Measurements from ENCODE around the gene WDR33. TPM values are rescaled to one million over a fixed set of nuclear protein-coding genes. Genes with fewer than 3 reads are reported as not detected.
"Not testable (repeated sequence)": the region's sequence is repeated elsewhere in the genome, so short reads cannot be mapped to it uniquely, and the experiment has no call there.

The WDR33 gene
- total and polyA plus RNA-seq, 4 experiments from 2014 or later: 19.4 to 86.2 (median 70.4) TPM

DNA sequence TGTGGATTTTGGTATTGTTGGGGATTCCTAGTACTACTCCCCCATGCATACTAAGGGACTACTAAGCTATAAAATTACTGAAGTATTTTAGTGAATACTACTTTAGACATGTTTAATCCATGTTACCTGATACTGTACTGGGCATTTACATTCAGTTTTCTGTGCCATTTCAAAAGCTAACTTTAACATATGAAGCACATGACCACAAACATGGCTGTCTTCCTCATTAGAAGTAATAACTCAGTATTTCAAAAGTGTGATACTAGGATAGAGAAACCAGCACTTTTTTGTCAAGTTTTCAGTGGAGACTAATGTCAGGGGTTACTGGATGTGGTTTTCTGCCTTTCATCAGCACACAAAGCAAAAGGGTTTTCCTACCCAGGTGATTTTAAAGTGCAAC lies 27.9 kb downstream of the WDR33 start:
- Mint-ChIP-seq H3K27ac (no peak overlapping the region), H3K4me3 (no peak overlapping the region), H3K27me3 (no peaks in the 10 kb centered on the region), H3K4me1 (peaks cover 28 to 48% (median 34%) of the 10 kb centered on the region in 4 donors), H3K9me3 (peaks cover 0 to 2% (median 0%) of the 10 kb centered on the region in 8 donors), H3K36me3 (peaks cover 7 to 11% of the 10 kb centered on the region in 2 donors)
- DNase-seq: no peak
- peaks cover 29% of the 10 kb centered on the region for H3K4me1 ChIP-seq (ENCODE audit: insufficient read depth, low read length)
- ChIA-PET POLR2A (ENCODE audit: partially characterized antibody) (interaction anchor here (0.6 kb wide), 1 partner anchor 100 kb away, joined by 3 read pairs; no protein-coding TSS in a partner anchor), CTCF (ENCODE audit: partially characterized antibody) (interaction anchor here (0.6 to 1.0 kb wide), 2 partner anchors 19 to 343 kb away, joined by 3 read pairs; no protein-coding TSS in a partner anchor)
- no peaks in the 10 kb centered on the region for H3K27me3 ChIP-seq (ENCODE audit: insufficient read depth, low read length)
- H3K9me3 ChIP-seq (ENCODE audit: control insufficient read depth in 1 of 2, low read length in 2 of 2): no peaks in the 10 kb centered on the region
- no peak overlapping the region for H3K27ac ChIP-seq (ENCODE audit: low read depth, low read length)
- no peaks in the 10 kb centered on the region for H3K36me3 ChIP-seq (ENCODE audit: insufficient read depth, low read length)
- intact Hi-C loops (cut with micrococcal nuclease): no loop called here
- H3K4me3 ChIP-seq (ENCODE audit: low read length in 2 of 2): no peak overlapping the region

DNA sequence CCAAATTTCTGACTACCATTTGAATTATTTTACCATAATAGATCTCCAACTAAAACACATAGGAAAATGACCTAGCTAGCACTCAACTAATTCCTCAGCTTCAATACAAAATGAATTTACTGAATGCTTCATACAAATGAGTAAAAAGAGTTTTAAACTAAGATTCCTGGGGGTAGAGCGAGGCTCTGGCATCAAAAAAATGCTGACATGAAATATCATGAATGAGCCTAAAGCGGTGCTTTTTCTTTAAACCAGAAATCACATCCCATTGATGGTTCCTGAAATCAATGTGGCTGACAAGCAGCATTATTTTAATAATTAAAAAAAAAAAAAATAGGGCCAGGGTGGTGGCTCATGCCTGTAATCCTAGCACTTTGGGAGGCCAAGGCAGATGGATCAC lies 32.1 kb downstream of the WDR33 start:
- H3K27ac Mint-ChIP-seq: peak overlapping the region in 4 of 7 donors; percentile 4 to 71 (median 40)
- no peak for DNase-seq
- H3K4me3 Mint-ChIP-seq: peak overlapping the region in 1 of 8 donors; percentile 41
- H3K27me3 Mint-ChIP-seq: no peaks in the 10 kb centered on the region
- CTCF ChIA-PET (ENCODE audit: partially characterized antibody): interaction anchor here (1.1 kb wide), 1 partner anchor 10 kb away, joined by 3 read pairs; no protein-coding TSS in a partner anchor
- peaks cover 11 to 15% of the 10 kb centered on the region in 2 donors for H3K36me3 Mint-ChIP-seq
- peaks cover 0 to 2% (median 0%) of the 10 kb centered on the region in 8 donors for H3K9me3 Mint-ChIP-seq
- no peaks in the 10 kb centered on the region for H3K9me3 ChIP-seq (ENCODE audit: control insufficient read depth in 1 of 2, low read length in 2 of 2)
- no peak overlapping the region for H3K27ac ChIP-seq (ENCODE audit: low read depth, low read length)
- intact Hi-C loops (cut with micrococcal nuclease): no loop called here
- no peaks in the 10 kb centered on the region for H3K36me3 ChIP-seq (ENCODE audit: insufficient read depth, low read length)
- H3K4me1 Mint-ChIP-seq: peaks cover 44 to 56% (median 48%) of the 10 kb centered on the region in 4 donors
- peaks cover 28% of the 10 kb centered on the region for H3K4me1 ChIP-seq (ENCODE audit: insufficient read depth, low read length)
- POLR2A ChIA-PET (ENCODE audit: partially characterized antibody): no interaction called here
- no peaks in the 10 kb centered on the region for H3K27me3 ChIP-seq (ENCODE audit: insufficient read depth, low read length)
- no peak overlapping the region for H3K4me3 ChIP-seq (ENCODE audit: low read length in 2 of 2)

DNA sequence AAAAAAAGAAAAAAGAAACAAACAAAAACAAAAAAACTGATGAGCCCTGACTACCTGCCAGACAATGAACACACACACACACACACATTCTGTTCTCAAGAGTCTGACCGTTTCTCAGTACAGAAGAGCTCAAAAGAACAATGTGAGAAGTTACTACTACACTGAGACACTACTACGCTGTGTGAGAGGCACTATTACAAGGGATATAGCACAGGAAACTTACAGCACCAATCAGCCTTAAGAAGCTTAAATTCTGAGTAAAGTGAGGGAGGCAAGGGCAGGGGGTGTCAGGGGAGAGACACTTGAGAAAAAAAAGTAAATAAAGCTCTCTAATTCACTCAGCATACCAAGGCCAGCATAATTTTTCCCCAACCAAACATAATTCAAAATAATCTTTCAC lies 32.5 kb downstream of the WDR33 start:
- Mint-ChIP-seq H3K4me1 (peaks cover 45 to 56% (median 50%) of the 10 kb centered on the region in 4 donors), H3K27ac (peak overlapping the region in 6 of 7 donors; percentile 4 to 88 (median 30)), H3K27me3 (no peaks in the 10 kb centered on the region), H3K4me3 (peak overlapping the region in 1 of 8 donors; percentile 14), H3K36me3 (peaks cover 11 to 15% of the 10 kb centered on the region in 2 donors), H3K9me3 (peaks cover 0 to 2% (median 0%) of the 10 kb centered on the region in 8 donors)
- ChIA-PET POLR2A (ENCODE audit: partially characterized antibody) (no interaction called here), CTCF (ENCODE audit: partially characterized antibody) (no interaction called here)
- DNase-seq: no peak
- Histone ChIP-seq H3K4me1 (ENCODE audit: insufficient read depth, low read length) (peaks cover 28% of the 10 kb centered on the region), H3K27ac (ENCODE audit: low read depth, low read length) (no peak overlapping the region), H3K36me3 (ENCODE audit: insufficient read depth, low read length) (no peaks in the 10 kb centered on the region), H3K4me3 (ENCODE audit: low read length in 2 of 2) (no peak overlapping the region), H3K27me3 (ENCODE audit: insufficient read depth, low read length) (no peaks in the 10 kb centered on the region), H3K9me3 (ENCODE audit: control insufficient read depth in 1 of 2, low read length in 2 of 2) (no peaks in the 10 kb centered on the region)
- intact Hi-C loops (cut with micrococcal nuclease): no loop called here

DNA sequence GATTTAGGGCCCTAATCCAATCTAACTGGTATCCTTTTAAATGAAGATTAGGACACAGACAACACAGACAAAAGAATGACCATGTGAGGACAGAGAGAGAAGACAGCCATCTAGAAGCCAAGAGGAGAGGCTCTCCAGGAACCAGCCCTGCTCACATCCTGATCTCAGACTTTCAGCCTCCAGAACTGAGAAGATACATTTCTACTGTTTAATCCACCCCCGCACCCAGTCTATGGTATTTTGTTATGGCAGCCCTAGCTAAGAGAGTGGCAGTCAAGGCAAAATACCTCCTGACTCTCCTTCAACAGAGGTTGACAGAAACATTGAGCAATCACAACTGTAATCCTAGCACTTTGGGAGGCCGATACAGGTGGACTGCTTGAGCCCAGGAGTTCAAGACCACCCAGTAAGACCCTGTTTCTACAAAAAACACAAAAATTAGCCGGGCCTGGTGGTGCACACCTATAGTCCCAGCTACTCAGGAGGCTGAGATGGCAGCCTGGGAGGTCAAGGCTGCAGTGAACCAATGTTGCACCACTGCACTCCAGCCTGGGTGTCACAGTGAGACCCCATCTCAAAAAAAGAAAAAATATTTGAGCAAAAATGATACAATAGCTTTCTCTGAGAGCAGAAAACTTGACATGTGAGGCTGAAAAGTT lies 34.7 kb downstream of the WDR33 start:
- H3K4me3 Mint-ChIP-seq: peak overlapping the region in 3 of 8 donors; percentile 9 to 61 (median 47)
- H3K4me1 Mint-ChIP-seq: peaks cover 45 to 59% (median 52%) of the 10 kb centered on the region in 4 donors
- H3K27ac Mint-ChIP-seq: peak overlapping the region in 5 of 7 donors; percentile 40 to 71 (median 44)
- Histone ChIP-seq H3K27ac (ENCODE audit: low read depth, low read length) (no peak overlapping the region), H3K4me3 (ENCODE audit: low read length in 2 of 2) (no peak overlapping the region), H3K4me1 (ENCODE audit: insufficient read depth, low read length) (peaks cover 28% of the 10 kb centered on the region), H3K27me3 (ENCODE audit: insufficient read depth, low read length) (no peaks in the 10 kb centered on the region), H3K9me3 (ENCODE audit: control insufficient read depth in 1 of 2, low read length in 2 of 2) (no peaks in the 10 kb centered on the region), H3K36me3 (ENCODE audit: insufficient read depth, low read length) (no peaks in the 10 kb centered on the region)
- intact Hi-C loops (cut with micrococcal nuclease): no loop called here
- H3K9me3 Mint-ChIP-seq: peaks cover 0 to 2% (median 0%) of the 10 kb centered on the region in 8 donors
- H3K36me3 Mint-ChIP-seq: peaks cover 11 to 19% of the 10 kb centered on the region in 2 donors
- no peaks in the 10 kb centered on the region for H3K27me3 Mint-ChIP-seq
- ChIA-PET CTCF (ENCODE audit: partially characterized antibody) (no interaction called here), POLR2A (ENCODE audit: partially characterized antibody) (no interaction called here)
- no peak for DNase-seq

DNA sequence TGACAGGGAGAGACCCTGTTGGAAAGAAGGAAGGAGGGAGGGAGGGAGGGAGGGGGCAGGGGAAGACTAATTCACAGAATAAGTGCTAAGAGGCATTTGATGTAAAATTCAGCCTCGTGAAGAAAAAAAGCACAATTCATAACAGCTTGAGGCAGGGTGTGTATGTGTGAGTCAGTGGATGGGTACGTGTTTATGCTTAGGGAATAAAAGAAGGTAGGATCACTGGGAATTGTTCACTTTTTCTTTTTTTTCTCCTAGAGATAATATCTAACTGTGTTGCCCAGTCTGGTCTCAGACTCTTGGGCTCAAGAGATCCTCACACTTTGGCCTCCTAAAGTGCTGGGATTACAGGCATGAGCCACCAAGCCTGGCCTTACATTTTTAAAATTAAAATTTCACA lies 39.2 kb downstream of the WDR33 start:
- no peaks in the 10 kb centered on the region for H3K27me3 Mint-ChIP-seq

DNA sequence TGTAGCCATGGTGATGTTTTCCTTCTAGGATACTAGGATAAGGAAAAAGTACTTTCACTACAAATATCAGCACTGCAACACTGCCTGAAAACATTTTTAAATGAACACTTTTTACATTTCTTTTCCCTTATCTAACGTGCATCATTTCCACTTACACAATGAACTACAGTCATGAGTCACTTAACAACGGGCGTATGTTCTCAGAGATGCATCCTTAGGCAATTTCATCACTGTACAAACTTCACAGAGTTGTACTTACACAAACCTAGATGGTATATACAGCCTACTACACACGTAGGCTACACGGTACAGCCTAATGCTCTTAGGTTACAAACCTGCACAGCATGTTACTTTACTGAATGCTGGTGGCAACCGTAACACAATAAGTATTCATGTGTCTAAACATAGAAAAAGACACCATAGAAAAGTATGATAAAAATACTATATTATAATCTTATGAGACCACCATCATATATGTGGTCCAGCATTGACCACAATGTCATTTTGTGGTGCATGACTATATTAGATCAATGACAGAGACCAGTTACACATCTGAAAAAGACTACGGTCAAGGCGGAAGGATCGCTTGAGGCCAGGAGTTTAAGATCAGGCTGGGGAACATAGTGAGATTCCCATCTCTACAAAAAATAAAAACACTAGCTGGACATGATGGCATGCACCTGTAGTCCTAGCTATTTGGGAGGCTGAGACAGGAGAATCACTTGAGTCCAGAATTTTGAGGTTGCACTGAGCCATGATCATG lies 39.8 kb downstream of the WDR33 start:
- no peaks in the 10 kb centered on the region for H3K27me3 Mint-ChIP-seq
- peaks cover 17 to 43% of the 10 kb centered on the region in 2 donors for H3K36me3 Mint-ChIP-seq
- no peaks in the 10 kb centered on the region for H3K9me3 Mint-ChIP-seq
- no peak overlapping the region for H3K4me3 Mint-ChIP-seq
- no peaks in the 10 kb centered on the region for H3K9me3 ChIP-seq (ENCODE audit: control insufficient read depth in 1 of 2, low read length in 2 of 2)
- H3K36me3 ChIP-seq (ENCODE audit: insufficient read depth, low read length): peaks cover 8% of the 10 kb centered on the region
- no peaks in the 10 kb centered on the region for H3K27me3 ChIP-seq (ENCODE audit: insufficient read depth, low read length)
- DNase-seq: no peak
- peak overlapping the region in 1 of 7 donors; percentile 3 for H3K27ac Mint-ChIP-seq
- no peak overlapping the region for H3K27ac ChIP-seq (ENCODE audit: low read depth, low read length)
- peaks cover 21 to 30% (median 23%) of the 10 kb centered on the region in 4 donors for H3K4me1 Mint-ChIP-seq
- no peaks in the 10 kb centered on the region for H3K4me1 ChIP-seq (ENCODE audit: insufficient read depth, low read length)
- no peak overlapping the region for H3K4me3 ChIP-seq (ENCODE audit: low read length in 2 of 2)
- POLR2A ChIA-PET (ENCODE audit: partially characterized antibody): no interaction called here
- intact Hi-C loops (cut with micrococcal nuclease): no loop called here
- CTCF ChIA-PET (ENCODE audit: partially characterized antibody): interaction anchor here (1.3 kb wide), 1 partner anchor 10 kb away, joined by 3 read pairs; no protein-coding TSS in a partner anchor

More for the DNA sequence above, 39.2 kb downstream of the WDR33 start:
- H3K4me1 Mint-ChIP-seq: peaks cover 25 to 36% (median 28%) of the 10 kb centered on the region in 4 donors
- Histone ChIP-seq H3K9me3 (ENCODE audit: control insufficient read depth in 1 of 2, low read length in 2 of 2) (no peaks in the 10 kb centered on the region), H3K27me3 (ENCODE audit: insufficient read depth, low read length) (no peaks in the 10 kb centered on the region), H3K4me1 (ENCODE audit: insufficient read depth, low read length) (peaks cover 3% of the 10 kb centered on the region), H3K4me3 (ENCODE audit: low read length in 2 of 2) (no peak overlapping the region), H3K27ac (ENCODE audit: low read depth, low read length) (no peak overlapping the region), H3K36me3 (ENCODE audit: insufficient read depth, low read length) (peaks cover 8% of the 10 kb centered on the region)
- ChIA-PET CTCF (ENCODE audit: partially characterized antibody) (no interaction called here), POLR2A (ENCODE audit: partially characterized antibody) (no interaction called here)
- H3K9me3 Mint-ChIP-seq: no peaks in the 10 kb centered on the region
- no peak for DNase-seq
- intact Hi-C loops (cut with micrococcal nuclease): no loop called here
- H3K4me3 Mint-ChIP-seq: no peak overlapping the region
- peaks cover 17 to 38% of the 10 kb centered on the region in 2 donors for H3K36me3 Mint-ChIP-seq
- H3K27ac Mint-ChIP-seq: peak overlapping the region in 1 of 7 donors; percentile 3

DNA sequence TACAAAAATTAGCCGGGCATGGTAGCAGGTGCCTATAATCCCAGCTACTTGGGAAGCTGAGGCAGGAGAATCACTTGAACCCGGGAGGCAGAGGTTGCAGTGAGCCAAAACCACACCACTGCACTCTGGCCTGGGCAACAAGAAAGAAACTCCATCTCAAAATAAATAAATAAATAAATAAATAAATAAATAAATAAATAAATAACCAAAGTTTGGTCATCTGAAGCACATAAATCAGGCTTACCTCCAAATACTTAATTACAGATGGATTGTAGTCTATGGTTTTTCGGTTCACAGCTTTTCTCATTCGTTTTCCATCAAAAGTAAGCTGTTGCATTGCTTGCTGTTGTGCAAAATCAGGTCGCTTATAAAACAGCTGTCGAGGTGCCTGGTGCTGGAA lies 40.4 kb downstream of the WDR33 start:
- H3K4me1 ChIP-seq (ENCODE audit: insufficient read depth, low read length); H3K27me3 ChIP-seq (ENCODE audit: insufficient read depth, low read length); H3K27ac Mint-ChIP-seq; H3K9me3 Mint-ChIP-seq; H3K4me3 Mint-ChIP-seq; H3K4me3 ChIP-seq (ENCODE audit: low read length in 2 of 2); H3K27me3 Mint-ChIP-seq; intact Hi-C loops (cut with micrococcal nuclease); POLR2A ChIA-PET (ENCODE audit: partially characterized antibody); DNase-seq; H3K27ac ChIP-seq (ENCODE audit: low read depth, low read length); H3K36me3 ChIP-seq (ENCODE audit: insufficient read depth, low read length); H3K9me3 ChIP-seq (ENCODE audit: control insufficient read depth in 1 of 2, low read length in 2 of 2): not testable (repeated sequence)
- CTCF ChIA-PET (ENCODE audit: partially characterized antibody): interaction anchor here (1.3 kb wide), 1 partner anchor 9 kb away, joined by 3 read pairs; no protein-coding TSS in a partner anchor
- peaks cover 14 to 24% (median 17%) of the 10 kb centered on the region in 4 donors for H3K4me1 Mint-ChIP-seq
- H3K36me3 Mint-ChIP-seq: peaks cover 17 to 45% of the 10 kb centered on the region in 2 donors

Data from CD4-positive, alpha-beta memory T cell (primary cell).